ENCODE measurements around the gene NKD1.

- TF ChIP-seq CTCF (conservative IDR thresholded peaks at IDR 0.05; ENCODE audit: low read length) (no peak), EZH2phosphoT487 (IDR thresholded peaks at IDR 0.05; ENCODE audit: borderline replicate concordance) (no peak)
Observed at GRCh38 chr16:50690177-50690576, 142.0 kb downstream of the NKD1 start.

Data from Loucy (cell line).